A549 (cell line): ENCODE results near the gene PDGFB.

Source experiments
- HOXA7 ChIP-seq: fragments of 250-450 bp; sonication (Bioruptor Pico); IDR thresholded peaks from 2 replicates; pipeline ENCODE4 v1.5.0; 2020; ENCODE audit warnings: mild to moderate bottlenecking, moderate library complexity
- TF ChIP-seq, protein P1 (sequence below): fragments of >200 bp; sonication (Bioruptor Twin); formaldehyde crosslinking; IDR thresholded peaks from 3 replicates; pipeline ENCODE4 v1.6.1; 2016

DNA sequence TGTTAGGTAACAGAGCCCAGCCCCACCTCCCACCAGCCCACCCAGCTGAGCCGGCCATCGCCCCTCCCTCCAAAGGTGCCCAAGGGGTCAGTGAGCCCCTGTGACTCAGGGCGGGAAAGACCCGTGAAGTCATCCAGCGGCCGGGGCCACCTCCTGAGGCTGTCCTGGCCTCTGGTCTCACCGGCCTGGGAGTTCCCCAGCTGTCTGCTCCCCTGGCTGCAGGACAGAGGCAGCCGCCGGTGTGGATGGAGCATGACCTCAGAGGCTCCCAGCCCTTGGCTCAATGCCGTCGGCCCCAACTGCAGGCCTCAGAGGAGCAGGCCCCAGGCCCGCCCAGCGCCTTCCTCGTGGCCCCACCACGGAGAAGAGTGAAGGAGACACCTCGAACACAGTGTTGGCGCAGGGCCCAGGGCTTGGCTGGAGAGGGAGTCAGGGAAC is 46.0 kb upstream of the PDGFB start:
- TF ChIP-seq HOXA7 (CRISPR knock-in tag) = no peak
- TF ChIP-seq, protein P1, sequence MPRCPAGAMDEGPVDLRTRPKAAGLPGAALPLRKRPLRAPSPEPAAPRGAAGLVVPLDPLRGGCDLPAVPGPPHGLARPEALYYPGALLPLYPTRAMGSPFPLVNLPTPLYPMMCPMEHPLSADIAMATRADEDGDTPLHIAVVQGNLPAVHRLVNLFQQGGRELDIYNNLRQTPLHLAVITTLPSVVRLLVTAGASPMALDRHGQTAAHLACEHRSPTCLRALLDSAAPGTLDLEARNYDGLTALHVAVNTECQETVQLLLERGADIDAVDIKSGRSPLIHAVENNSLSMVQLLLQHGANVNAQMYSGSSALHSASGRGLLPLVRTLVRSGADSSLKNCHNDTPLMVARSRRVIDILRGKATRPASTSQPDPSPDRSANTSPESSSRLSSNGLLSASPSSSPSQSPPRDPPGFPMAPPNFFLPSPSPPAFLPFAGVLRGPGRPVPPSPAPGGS = peak; percentile 19; the same call in 1 of the 3 replicates
